ENCODE results near the gene CNTNAP2. TPM values are rescaled to one million over a fixed set of nuclear protein-coding genes. Genes with fewer than 3 reads are reported as not detected.

CNTNAP2 gene
- total RNA-seq, 2 donors from 2014 or later: 4.4 to 8.5 TPM

DNA sequence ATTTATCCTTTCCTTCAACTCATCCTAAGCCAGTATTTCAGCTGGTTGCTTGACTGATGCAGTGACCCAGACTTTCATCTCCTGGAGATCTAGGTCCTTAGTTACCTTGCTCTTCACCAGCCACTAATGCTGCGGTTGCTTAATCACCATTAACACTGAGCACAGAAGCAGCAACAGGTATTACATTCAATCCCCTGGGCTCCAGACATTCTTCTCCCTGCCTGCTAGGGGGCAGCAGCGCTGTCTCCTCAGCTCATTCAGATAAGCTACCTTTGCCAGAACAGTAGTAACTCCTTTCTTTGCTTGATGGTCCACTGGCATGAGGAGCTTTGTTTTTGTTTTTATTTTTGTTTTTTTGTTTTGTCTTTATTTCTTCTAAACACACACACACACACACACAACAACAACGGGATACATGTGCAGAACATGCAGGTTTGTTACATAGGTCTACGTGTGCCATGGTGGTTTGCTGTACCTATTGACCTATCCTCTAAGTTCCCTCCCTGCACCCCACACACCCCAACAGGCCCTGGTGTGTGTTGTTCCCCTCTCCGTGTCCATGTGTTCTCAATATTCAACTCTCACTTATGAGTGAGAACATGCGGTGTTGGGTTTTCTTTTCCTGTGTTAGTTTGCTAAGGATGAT, 1430.8 kb downstream of the CNTNAP2 start:
- Histone ChIP-seq H3K36me3 (no peaks in the 10 kb centered on the region), H3K4me3 (no peak overlapping the region), H3K4me1 (no peaks in the 10 kb centered on the region), H3K9me3 (no peaks in the 10 kb centered on the region), H3K9ac (ENCODE audit: low read depth in 2 of 2, low read length in 2 of 2) (no peak overlapping the region), H3K27ac (no peak overlapping the region), H3K27me3 (no peaks in the 10 kb centered on the region)
- TF ChIP-seq, protein P1, sequence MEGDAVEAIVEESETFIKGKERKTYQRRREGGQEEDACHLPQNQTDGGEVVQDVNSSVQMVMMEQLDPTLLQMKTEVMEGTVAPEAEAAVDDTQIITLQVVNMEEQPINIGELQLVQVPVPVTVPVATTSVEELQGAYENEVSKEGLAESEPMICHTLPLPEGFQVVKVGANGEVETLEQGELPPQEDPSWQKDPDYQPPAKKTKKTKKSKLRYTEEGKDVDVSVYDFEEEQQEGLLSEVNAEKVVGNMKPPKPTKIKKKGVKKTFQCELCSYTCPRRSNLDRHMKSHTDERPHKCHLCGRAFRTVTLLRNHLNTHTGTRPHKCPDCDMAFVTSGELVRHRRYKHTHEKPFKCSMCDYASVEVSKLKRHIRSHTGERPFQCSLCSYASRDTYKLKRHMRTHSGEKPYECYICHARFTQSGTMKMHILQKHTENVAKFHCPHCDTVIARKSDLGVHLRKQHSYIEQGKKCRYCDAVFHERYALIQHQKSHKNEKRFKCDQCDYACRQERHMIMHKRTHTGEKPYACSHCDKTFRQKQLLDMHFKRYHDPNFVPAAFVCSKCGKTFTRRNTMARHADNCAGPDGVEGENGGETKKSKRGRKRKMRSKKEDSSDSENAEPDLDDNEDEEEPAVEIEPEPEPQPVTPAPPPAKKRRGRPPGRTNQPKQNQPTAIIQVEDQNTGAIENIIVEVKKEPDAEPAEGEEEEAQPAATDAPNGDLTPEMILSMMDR (IDR thresholded peaks at IDR 0.05): peak; percentile 43
- intact Hi-C loops (cut with DNase I): loop anchor here (5.0 kb wide), 1 partner anchor 535 kb away; no protein-coding TSS in a partner anchor
- peak; percentile 22 for DNase-seq

DNA sequence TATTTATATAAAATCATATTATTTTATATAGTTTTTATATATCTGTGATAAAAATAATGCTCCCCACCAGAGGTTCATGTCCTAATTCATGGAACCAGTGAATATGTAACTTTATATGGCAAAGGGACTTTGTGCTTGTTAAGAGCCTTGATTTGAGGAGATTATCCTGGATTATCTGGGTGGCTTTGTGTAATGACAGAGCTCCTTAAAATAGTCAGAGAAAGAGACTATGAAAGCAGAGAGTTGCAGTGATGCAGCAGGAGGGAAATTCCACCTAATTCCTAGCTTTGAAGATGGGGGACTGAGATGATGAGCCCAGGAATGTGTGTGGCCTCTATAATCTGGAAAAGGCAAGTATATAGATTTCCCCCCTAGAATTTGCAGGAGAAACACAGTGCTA, 1439.7 kb downstream of the CNTNAP2 start:
- Histone ChIP-seq H3K9ac (ENCODE audit: low read depth in 2 of 2, low read length in 2 of 2) (no peak overlapping the region), H3K4me3 (no peak overlapping the region), H3K27ac (no peak overlapping the region), H3K27me3 (no peaks in the 10 kb centered on the region), H3K9me3 (no peaks in the 10 kb centered on the region), H3K36me3 (no peaks in the 10 kb centered on the region), H3K4me1 (no peaks in the 10 kb centered on the region)
- intact Hi-C loops (cut with DNase I): no loop called here
- no peak for DNase-seq
- TF ChIP-seq, protein P1 (IDR thresholded peaks at IDR 0.05): no peak

DNA sequence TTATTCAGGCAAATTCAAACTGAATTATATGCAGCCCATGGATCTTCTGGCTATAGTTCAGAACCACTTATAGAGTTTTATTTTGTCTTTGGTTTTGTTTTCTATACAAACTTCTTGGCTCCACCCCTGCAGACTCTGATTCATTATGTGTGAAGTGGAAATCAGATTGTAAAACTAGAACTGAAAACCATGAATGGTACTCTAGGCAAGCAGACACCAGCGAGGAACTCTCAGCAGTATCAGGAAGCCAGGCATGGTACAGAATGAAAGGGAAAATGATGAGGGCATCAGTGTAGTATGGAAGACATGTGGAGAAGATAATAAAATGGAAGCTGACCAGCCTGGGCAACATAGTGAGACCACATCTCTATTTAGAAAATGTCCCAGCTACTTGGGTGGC, 1447.1 kb downstream of the CNTNAP2 start:
- H3K4me1 ChIP-seq: no peaks in the 10 kb centered on the region
- TF ChIP-seq, protein P1 (IDR thresholded peaks at IDR 0.05): no peak
- no peak overlapping the region for H3K4me3 ChIP-seq
- no peak for DNase-seq
- no peaks in the 10 kb centered on the region for H3K9me3 ChIP-seq
- no peak overlapping the region for H3K9ac ChIP-seq (ENCODE audit: low read depth in 2 of 2, low read length in 2 of 2)
- H3K36me3 ChIP-seq: no peaks in the 10 kb centered on the region
- H3K27ac ChIP-seq: no peak overlapping the region
- intact Hi-C loops (cut with DNase I): no loop called here
- no peaks in the 10 kb centered on the region for H3K27me3 ChIP-seq

DNA sequence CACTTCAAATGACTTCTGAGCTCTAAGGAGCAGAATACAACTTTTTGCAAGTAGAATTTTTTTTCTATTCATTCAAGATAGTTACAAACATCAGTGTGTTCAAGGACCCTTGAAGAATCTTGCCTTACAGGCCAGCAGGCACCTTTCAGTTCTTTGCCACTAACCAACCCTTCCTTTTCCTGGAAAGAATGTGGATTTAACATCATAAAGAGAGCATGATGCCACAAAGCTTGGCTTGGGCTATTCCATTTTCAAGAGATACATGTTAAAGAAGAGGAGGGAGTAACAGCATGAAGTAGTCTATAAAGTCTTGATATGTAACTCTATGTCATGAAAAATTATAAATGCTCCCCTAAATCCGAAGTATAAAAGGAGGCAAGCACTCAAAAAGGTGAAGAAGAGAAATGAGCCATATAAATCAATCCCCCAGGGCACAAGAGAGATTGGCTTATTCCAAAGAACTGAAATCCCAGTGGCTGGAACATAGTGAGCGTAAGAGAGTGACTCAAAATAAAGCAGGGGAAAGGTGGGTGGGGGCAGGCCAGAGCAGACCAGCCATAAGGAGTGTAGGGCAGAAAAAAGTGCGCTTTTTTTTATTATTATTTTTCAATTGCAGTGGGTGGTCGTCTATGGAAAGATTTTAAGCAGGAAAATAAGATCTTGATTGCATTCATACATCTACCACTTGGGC, 1448.3 kb downstream of the CNTNAP2 start:
- H3K36me3 ChIP-seq: no peaks in the 10 kb centered on the region
- TF ChIP-seq, protein P1 (IDR thresholded peaks at IDR 0.05): no peak
- H3K4me3 ChIP-seq: no peak overlapping the region
- no peak overlapping the region for H3K9ac ChIP-seq (ENCODE audit: low read depth in 2 of 2, low read length in 2 of 2)
- no peak for DNase-seq
- no peaks in the 10 kb centered on the region for H3K9me3 ChIP-seq
- no peaks in the 10 kb centered on the region for H3K27me3 ChIP-seq
- intact Hi-C loops (cut with DNase I): no loop called here
- no peak overlapping the region for H3K27ac ChIP-seq
- no peaks in the 10 kb centered on the region for H3K4me1 ChIP-seq

DNA sequence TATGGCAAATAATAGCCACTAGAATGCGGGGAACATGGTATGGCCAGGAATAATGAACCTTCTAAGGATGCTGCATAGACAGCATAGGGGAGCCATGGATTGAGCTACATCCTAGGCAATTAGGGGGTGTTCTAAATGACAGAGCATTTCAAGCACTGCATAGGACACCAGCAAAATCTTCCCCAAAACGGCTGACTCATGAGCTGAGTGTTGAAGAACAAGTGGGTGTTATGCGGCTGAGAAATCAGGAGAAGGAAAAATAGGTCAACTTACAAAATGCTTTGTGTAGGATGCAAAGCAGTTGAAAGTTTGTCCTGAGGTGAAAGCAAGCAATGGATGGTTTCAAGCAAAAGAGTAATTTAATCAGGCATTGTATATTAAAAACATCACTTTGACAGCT, 1450.4 kb downstream of the CNTNAP2 start:
- TF ChIP-seq, protein P1 (IDR thresholded peaks at IDR 0.05): no peak
- intact Hi-C loops (cut with DNase I): no loop called here
- no peaks in the 10 kb centered on the region for H3K36me3 ChIP-seq
- H3K27ac ChIP-seq: no peak overlapping the region
- H3K9ac ChIP-seq (ENCODE audit: low read depth in 2 of 2, low read length in 2 of 2): no peak overlapping the region
- no peak for DNase-seq
- H3K9me3 ChIP-seq: no peaks in the 10 kb centered on the region
- no peaks in the 10 kb centered on the region for H3K4me1 ChIP-seq
- H3K27me3 ChIP-seq: no peaks in the 10 kb centered on the region
- H3K4me3 ChIP-seq: no peak overlapping the region
